SJCRH30 (cell line): ENCODE data around the gene ABCD3. TPM values are rescaled to one million over a fixed set of nuclear protein-coding genes. Genes with fewer than 3 reads are reported as not detected.

Experiments used
- DNase-seq, 2 experiments: peaks; one replicate each; pipeline ENCODE4 v3.0.0-alpha.2; 2015 to 2020
- H3K27ac ChIP-seq: fragments of 250-450 bp; sonication (Bioruptor Pico); 2 replicates; pipeline ENCODE4 v1.5.1; 2020; ENCODE audit warnings: mild to moderate bottlenecking, moderate library complexity
- H3K27me3 ChIP-seq: fragments of 250-450 bp; sonication (Bioruptor Pico); 2 replicates; pipeline ENCODE4 v1.5.1; 2020; ENCODE audit warnings: mild to moderate bottlenecking, moderate library complexity
- H3K36me3 ChIP-seq: fragments of 250-450 bp; sonication (Bioruptor Pico); 2 replicates; pipeline ENCODE4 v1.5.1; 2020; ENCODE audit warnings: mild to moderate bottlenecking, moderate library complexity
- H3K4me1 ChIP-seq: fragments of 250-450 bp; sonication (Bioruptor Pico); 2 replicates; pipeline ENCODE4 v1.5.1; 2020; ENCODE audit warnings: mild to moderate bottlenecking, moderate library complexity
- H3K4me3 ChIP-seq: fragments of 250-450 bp; sonication (Bioruptor Pico); 2 replicates; pipeline ENCODE4 v1.5.1; 2020; ENCODE audit warnings: mild to moderate bottlenecking, moderate library complexity
- H3K9me3 ChIP-seq: fragments of 250-450 bp; sonication (Bioruptor Pico); replicated peaks from 2 replicates; pipeline ENCODE4 v1.5.1; 2020; ENCODE audit warnings: mild to moderate bottlenecking, moderate library complexity
- total RNA-seq: library from RNA; depleted of rRNA; stranded (reverse); fragments of >200 nt; shearing (Covaris generic); gene quantifications from 2 replicates; pipeline ENCODE4 v1.2.3, GENCODE V29; 2014

The ABCD3 gene
- total RNA-seq, 1 experiment from 2014 or later: 53.4 TPM

GRCh38 chr1:94535879-94536278 lies 117.7 kb downstream of the ABCD3 start:
- Histone ChIP-seq H3K27ac (no peak overlapping the region), H3K4me1 (peaks cover 15% of the 10 kb centered on the region; the same call in 1 of the 2 replicates), H3K9me3 (no peaks in the 10 kb centered on the region), H3K4me3 (no peak overlapping the region), H3K36me3 (peaks cover 41% of the 10 kb centered on the region), H3K27me3 (no peaks in the 10 kb centered on the region)
- DNase-seq: no peak

- no peak for DNase-seq
- H3K9me3 ChIP-seq: no peaks in the 10 kb centered on the region
- no peak overlapping the region for H3K4me3 ChIP-seq
- peaks cover 10% of the 10 kb centered on the region; the same call in 1 of the 2 replicates for H3K4me1 ChIP-seq
- H3K27ac ChIP-seq: no peak overlapping the region
- H3K36me3 ChIP-seq: peaks cover 34% of the 10 kb centered on the region
- H3K27me3 ChIP-seq: no peaks in the 10 kb centered on the region
These were observed 119.1 kb downstream of the ABCD3 start for GRCh38 chr1:94537254-94537653.

GRCh38 chr1:94538243-94538827 lies 120.1 kb downstream of the ABCD3 start:
- H3K4me1 ChIP-seq: peaks cover 17% of the 10 kb centered on the region; the same call in 1 of the 2 replicates
- DNase-seq: no peak
- H3K27me3 ChIP-seq: no peaks in the 10 kb centered on the region
- H3K4me3 ChIP-seq: no peak overlapping the region
- peaks cover 23% of the 10 kb centered on the region for H3K36me3 ChIP-seq
- H3K9me3 ChIP-seq: no peaks in the 10 kb centered on the region
- H3K27ac ChIP-seq: no peak overlapping the region

GRCh38 chr1:94539496-94539895 lies 121.3 kb downstream of the ABCD3 start:
- Histone ChIP-seq H3K4me3 (no peak overlapping the region), H3K9me3 (no peaks in the 10 kb centered on the region), H3K27me3 (no peaks in the 10 kb centered on the region), H3K36me3 (peaks cover 17% of the 10 kb centered on the region), H3K27ac (no peak overlapping the region), H3K4me1 (peaks cover 17% of the 10 kb centered on the region; the same call in 1 of the 2 replicates)
- no peak for DNase-seq

GRCh38 chr1:94540440-94541245 lies 122.5 kb downstream of the ABCD3 start:
- Histone ChIP-seq H3K4me3 (peak overlapping the region; percentile 99), H3K27ac (peak overlapping the region; percentile 81), H3K36me3 (peaks cover 10% of the 10 kb centered on the region; the same call in 1 of the 2 replicates), H3K27me3 (no peaks in the 10 kb centered on the region), H3K9me3 (no peaks in the 10 kb centered on the region), H3K4me1 (peaks cover 17% of the 10 kb centered on the region; the same call in 1 of the 2 replicates)
- no peak for DNase-seq

- DNase-seq: peak; percentile 88 to 91
- H3K27me3 ChIP-seq: no peaks in the 10 kb centered on the region
- no peaks in the 10 kb centered on the region for H3K9me3 ChIP-seq
- H3K4me1 ChIP-seq: peaks cover 17% of the 10 kb centered on the region; the same call in 1 of the 2 replicates
- H3K4me3 ChIP-seq: peak within 1 kb of the TSS; percentile 99
- H3K36me3 ChIP-seq: peaks cover 10% of the 10 kb centered on the region; the same call in 1 of the 2 replicates
- H3K27ac ChIP-seq: peak within 1 kb of the TSS; percentile 81
These were observed 123.3 kb downstream of the ABCD3 start, which contains the start of gene F3 for GRCh38 chr1:94541246-94542087. Gene F3 (minus strand): TSS chr1:94541759. CDS start chr1:94541636, 123 bp downstream.

GRCh38 chr1:94542088-94542870 lies 124.1 kb downstream of the ABCD3 start:
- peak in 1 of 2 experiments; percentile 45 for DNase-seq
- Histone ChIP-seq H3K27me3 (no peaks in the 10 kb centered on the region), H3K9me3 (no peaks in the 10 kb centered on the region), H3K27ac (peak overlapping the region; percentile 60), H3K36me3 (peaks cover 10% of the 10 kb centered on the region; the same call in 1 of the 2 replicates), H3K4me1 (peaks cover 17% of the 10 kb centered on the region; the same call in 1 of the 2 replicates), H3K4me3 (peak overlapping the region; percentile 99)

- Histone ChIP-seq H3K36me3 (peaks cover 10% of the 10 kb centered on the region; the same call in 1 of the 2 replicates), H3K27ac (no peak overlapping the region), H3K27me3 (no peaks in the 10 kb centered on the region), H3K4me3 (no peak overlapping the region; the same call in 1 of the 2 replicates), H3K4me1 (peaks cover 17% of the 10 kb centered on the region; the same call in 1 of the 2 replicates), H3K9me3 (no peaks in the 10 kb centered on the region)
- no peak for DNase-seq
These were observed 124.8 kb downstream of the ABCD3 start for GRCh38 chr1:94543001-94543400.

GRCh38 chr1:94543893-94544635 lies 125.9 kb downstream of the ABCD3 start:
- no peaks in the 10 kb centered on the region for H3K9me3 ChIP-seq
- DNase-seq: no peak
- H3K4me3 ChIP-seq: no peak overlapping the region
- no peaks in the 10 kb centered on the region for H3K27me3 ChIP-seq
- H3K27ac ChIP-seq: no peak overlapping the region
- peaks cover 7% of the 10 kb centered on the region; the same call in 1 of the 2 replicates for H3K36me3 ChIP-seq
- peaks cover 17% of the 10 kb centered on the region; the same call in 1 of the 2 replicates for H3K4me1 ChIP-seq

GRCh38 chr1:94544706-94545490 lies 126.7 kb downstream of the ABCD3 start:
- Histone ChIP-seq H3K27me3 (no peaks in the 10 kb centered on the region), H3K36me3 (no peaks in the 10 kb centered on the region), H3K4me1 (peaks cover 15% of the 10 kb centered on the region), H3K4me3 (no peak overlapping the region), H3K9me3 (no peaks in the 10 kb centered on the region), H3K27ac (no peak overlapping the region)
- DNase-seq: no peak

GRCh38 chr1:94549706-94550105 lies 131.5 kb downstream of the ABCD3 start:
- H3K4me1 ChIP-seq: peaks cover 51% of the 10 kb centered on the region
- H3K27ac ChIP-seq: no peak overlapping the region
- DNase-seq: no peak
- no peaks in the 10 kb centered on the region for H3K27me3 ChIP-seq
- H3K4me3 ChIP-seq: no peak overlapping the region
- H3K9me3 ChIP-seq: no peaks in the 10 kb centered on the region
- H3K36me3 ChIP-seq: no peaks in the 10 kb centered on the region

- peak in 1 of 2 experiments; percentile 58 for DNase-seq
- Histone ChIP-seq H3K9me3 (no peaks in the 10 kb centered on the region), H3K4me3 (peak overlapping the region; percentile 19), H3K4me1 (peaks cover 53% of the 10 kb centered on the region), H3K36me3 (no peaks in the 10 kb centered on the region), H3K27me3 (no peaks in the 10 kb centered on the region), H3K27ac (peak overlapping the region; percentile 25)
These were observed 132.2 kb downstream of the ABCD3 start for GRCh38 chr1:94550396-94550795.
